Esophagus squamous epithelium (tissue), 4 donors: Measurements from ENCODE around the gene DENND1C.

Source experiments
- CTCF ChIP-seq, 6 experiments: fragments of 450-650 bp in 4 of 6; fragments of 200-600 bp in 2 of 6; sonication (generic) in 2 of 6; IDR thresholded peaks; one replicate each; pipeline ENCODE4 v1.5.1; 2016 to 2019; ENCODE audit warnings: antibody characterized with exemption in 6 of 6, mild to moderate bottlenecking in 4 of 6, moderate library complexity in 4 of 6
- POLR2A ChIP-seq, 4 donors: fragments of 450-650 bp; IDR thresholded peaks; one replicate each; pipeline ENCODE4 v1.6.1; 2017; ENCODE audit warnings: antibody characterized with exemption in 4 of 4, mild to moderate bottlenecking in 4 of 4, moderate library complexity in 3 of 4

- TF ChIP-seq CTCF (IDR thresholded peaks at IDR 0.05) (no peak), POLR2A (IDR thresholded peaks at IDR 0.05) (no peak)
Observed at GRCh38 chr19:6446452-6446851, 35.1 kb downstream of the DENND1C start.
